Left colon (tissue), 2 donors: ENCODE data around the gene SLC27A2. TPM values are rescaled to one million over a fixed set of nuclear protein-coding genes. Genes with fewer than 3 reads are reported as not detected.
"Not testable (repeated sequence)": the region's sequence is repeated elsewhere in the genome, so short reads cannot be mapped to it uniquely, and the experiment has no call there.

Experiments
- ATAC-seq: fragments of 200-7000 bp; cut with Tn5 transposase; one replicate; pipeline ENCODE4 v1.9.1; 2020; ENCODE audit warnings: mild to moderate bottlenecking, moderate library complexity
- DNase-seq, 2 donors: peaks; one replicate each; pipeline ENCODE4 v3.0.0-alpha.2; 2020
- intact Hi-C, 2 donors: fragments of 100-400 bp; cut with DNase I in 1 of 2; cut with micrococcal nuclease in 1 of 2; formaldehyde crosslinking; loops; one replicate each; pipeline versions ENCODE4 v1.11.2 to v1.14.0; 2022; cut with DNase I, micrococcal nuclease
- total RNA-seq, 2 donors: library from RNA; stranded (reverse); fragmentation: NEBNext Ultra II Directional; extraction: Animal tissue kit (Norgen Biotek cat#: 25700); gene quantifications; one replicate each; pipeline ENCODE4 v1.2.1, GENCODE V29; 2021
- donor health status: DM: no; HTN: no; CAD: no.
- donor health status: DM: yes; HTN: yes; CAD: no.

The SLC27A2 gene
- total RNA-seq, 2 donors from 2014 or later: 37.2 to 43.1 TPM

DNA sequence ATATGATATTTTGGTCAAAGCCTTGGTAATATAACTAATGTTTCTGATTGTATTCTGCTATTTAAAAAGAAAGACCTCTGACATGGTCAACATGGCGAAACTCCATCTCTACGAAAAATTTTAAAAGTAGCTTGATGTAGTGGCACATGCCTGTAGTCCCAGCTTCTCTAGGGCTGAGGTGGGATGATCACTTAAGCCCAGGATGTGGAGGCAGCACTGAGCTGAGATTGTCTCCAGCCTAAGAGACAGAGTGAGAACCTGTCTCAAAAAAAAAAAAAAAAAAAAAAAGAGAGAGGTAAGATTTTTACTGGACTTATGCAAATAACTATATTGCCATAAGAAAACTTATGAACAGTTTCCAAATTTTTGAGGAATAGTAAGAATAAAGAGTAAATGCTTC lies 30.5 kb upstream of the SLC27A2 start:
- intact Hi-C loops: no loop called here
- no peak for ATAC-seq
- no peak for DNase-seq

- DNase-seq, intact Hi-C loops, ATAC-seq: not testable (repeated sequence)
These were observed 23.8 kb upstream of the SLC27A2 start for GRCh38 chr15:50158236-50158635.

DNA sequence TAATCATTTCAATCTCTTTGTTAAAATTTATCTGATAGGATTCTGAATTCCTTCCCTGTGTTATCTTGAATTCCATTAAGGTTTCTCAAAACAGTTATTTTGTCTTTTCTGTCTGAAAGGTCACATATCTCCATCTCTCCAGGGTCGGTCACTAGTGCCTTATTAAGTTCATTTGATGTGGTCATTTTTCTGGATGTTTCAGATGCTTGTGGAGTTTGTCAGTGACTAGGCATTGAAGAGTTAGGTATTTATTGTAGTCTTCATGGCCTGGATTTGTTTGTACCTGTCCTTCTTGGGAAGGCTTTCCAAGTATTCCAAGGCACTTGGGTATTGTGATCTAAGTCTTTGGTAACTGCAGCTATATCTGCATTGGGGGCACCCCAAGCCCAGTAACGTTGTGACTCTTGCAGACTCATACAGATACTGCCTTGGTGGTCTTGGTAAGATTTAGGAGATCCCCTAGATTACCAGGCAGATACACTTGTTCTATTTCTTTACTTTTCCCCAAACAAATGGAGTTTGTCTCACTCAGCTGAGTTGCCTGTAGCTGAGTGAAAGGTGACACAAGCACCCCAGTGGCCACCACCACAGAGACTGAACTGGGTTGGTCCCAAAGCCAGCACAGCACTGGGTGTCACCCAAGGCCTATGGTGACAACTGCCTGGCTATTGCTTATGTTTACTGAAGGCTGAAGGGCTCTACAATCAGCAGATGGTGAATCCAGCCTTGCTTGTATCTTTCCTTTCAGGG lies 18.9 kb upstream of the SLC27A2 start:
- no peak for DNase-seq
- ATAC-seq: peak; percentile 45
- intact Hi-C loops: no loop called here

- intact Hi-C loops: no loop called here
- DNase-seq: no peak
- ATAC-seq: no peak
These were observed 18.1 kb upstream of the SLC27A2 start for GRCh38 chr15:50163719-50164410.

DNA sequence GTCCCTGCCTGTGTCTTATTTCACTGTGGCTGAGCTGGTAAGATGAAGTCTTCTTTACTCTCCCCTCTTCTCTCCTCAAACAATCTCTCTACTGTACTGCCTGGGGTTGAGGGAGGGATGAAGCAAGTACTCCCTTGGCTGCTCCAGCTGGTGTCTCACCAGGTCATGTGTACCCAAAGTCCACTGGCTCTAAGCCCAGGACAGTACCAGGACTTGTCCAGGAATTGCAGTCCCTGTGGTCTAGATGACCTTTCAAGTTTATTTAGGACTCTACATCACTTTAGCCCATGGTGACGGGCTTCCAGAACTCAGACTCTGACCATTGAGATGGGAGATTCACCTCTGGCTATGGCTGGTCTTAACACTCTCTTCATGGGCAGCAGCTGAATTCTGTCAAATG lies 17.5 kb upstream of the SLC27A2 start:
- DNase-seq: no peak
- ATAC-seq: no peak
- intact Hi-C loops: no loop called here

DNA sequence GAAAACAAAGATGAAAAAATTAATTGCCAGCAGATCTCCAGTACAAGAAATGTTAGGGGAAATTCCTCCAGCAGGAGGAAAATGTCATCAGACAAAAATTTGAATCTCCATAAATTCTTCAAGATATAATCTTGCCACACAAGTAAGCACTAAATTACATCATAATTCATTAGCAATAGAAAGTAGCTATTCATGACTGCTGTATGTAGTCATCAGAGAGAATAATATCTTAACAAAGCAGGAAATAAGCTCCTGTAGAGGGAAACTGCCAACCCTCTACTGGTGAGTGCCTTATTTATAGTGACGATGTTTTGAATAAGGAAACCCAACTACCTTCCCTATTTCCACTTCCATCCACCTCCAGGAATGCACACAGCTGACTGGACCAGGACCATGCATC lies 15.8 kb upstream of the SLC27A2 start:
- ATAC-seq (peak; percentile 37), DNase-seq (no peak)
- intact Hi-C loops: no loop called here

- ATAC-seq (peak; percentile 90), DNase-seq (no peak)
- intact Hi-C loops: no loop called here
These were observed 14.9 kb upstream of the SLC27A2 start for GRCh38 chr15:50167110-50167509.

- no peak for DNase-seq
- ATAC-seq: peak; percentile 36
- intact Hi-C loops: no loop called here
These were observed 13.6 kb upstream of the SLC27A2 start for GRCh38 chr15:50168379-50168778.

DNA sequence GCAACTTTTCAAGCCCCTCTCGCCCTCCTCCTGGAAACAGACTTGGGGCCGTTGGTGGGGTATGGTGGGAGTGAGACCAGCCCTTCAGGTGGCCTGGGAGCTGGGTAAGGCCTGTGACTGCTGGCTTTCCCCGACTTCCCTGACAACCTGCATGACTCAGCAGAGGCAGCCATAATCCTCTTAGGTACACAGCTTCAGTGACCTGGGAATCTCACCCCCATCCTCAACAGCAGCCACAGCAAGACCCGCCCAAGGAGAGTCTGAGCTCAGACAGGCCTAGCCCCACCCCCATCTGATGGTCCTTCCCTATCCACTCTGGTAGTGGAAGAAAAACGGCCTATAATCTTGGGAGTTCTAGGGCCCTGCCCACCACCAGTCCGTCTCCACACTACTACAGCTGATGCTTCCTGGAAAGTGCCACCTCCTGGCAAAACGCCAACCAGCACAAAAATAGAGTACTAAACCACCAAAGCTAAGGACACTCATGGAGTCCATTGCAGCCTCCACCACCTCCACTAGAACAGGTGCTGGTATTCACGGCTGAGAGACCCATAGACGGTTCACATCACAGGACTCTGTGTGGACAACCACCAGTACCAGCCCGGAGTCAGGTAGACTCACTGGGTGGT lies 13.1 kb upstream of the SLC27A2 start:
- intact Hi-C loops: no loop called here
- DNase-seq (peak in 1 of 2 donors; percentile 25), ATAC-seq (peak; percentile 25)

DNA sequence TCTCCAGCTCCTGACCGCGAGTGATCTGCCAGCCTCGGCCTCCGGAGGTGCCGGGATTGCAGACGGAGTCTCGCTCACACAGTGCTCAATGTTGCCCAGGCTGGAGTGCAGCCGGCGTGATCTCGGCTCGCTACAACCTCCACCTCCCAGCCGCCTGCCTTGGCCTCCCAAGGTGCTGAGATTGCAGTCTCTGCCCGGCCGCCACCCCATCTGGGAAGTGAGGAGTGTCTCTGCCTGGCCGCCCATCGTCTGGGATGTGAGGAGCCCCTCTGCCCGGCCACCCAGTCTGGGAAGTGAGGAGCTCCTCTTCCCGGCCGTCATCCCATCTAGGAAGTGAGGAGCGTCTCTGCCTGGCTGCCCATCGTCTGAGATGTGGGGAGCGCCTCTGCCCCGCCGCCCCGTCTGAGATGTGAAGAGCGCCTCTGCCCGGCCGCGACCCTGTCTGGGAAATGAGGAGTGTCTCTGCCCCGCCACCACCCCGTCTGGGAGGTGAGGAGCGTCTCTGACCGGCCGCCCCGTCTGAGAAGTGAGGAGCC lies 9.6 kb upstream of the SLC27A2 start:
- intact Hi-C loops, DNase-seq, ATAC-seq: not testable (repeated sequence)

- intact Hi-C loops: no loop called here
- ATAC-seq (no peak), DNase-seq (no peak)
These were observed 5.1 kb upstream of the SLC27A2 start for GRCh38 chr15:50176869-50177268.

- ATAC-seq: no peak
- intact Hi-C loops: no loop called here
- no peak for DNase-seq
These were observed 1.9 kb upstream of the SLC27A2 start for GRCh38 chr15:50180091-50180490.

- intact Hi-C loops: no loop called here
- DNase-seq: no peak
- ATAC-seq: no peak
These were observed 1.4 kb upstream of the SLC27A2 start for GRCh38 chr15:50180582-50180981.

GRCh38 chr15:50181201-50181968 lies 611 bp upstream of the SLC27A2 start:
- no peak for DNase-seq
- no peak for ATAC-seq
- intact Hi-C loops: no loop called here

DNA sequence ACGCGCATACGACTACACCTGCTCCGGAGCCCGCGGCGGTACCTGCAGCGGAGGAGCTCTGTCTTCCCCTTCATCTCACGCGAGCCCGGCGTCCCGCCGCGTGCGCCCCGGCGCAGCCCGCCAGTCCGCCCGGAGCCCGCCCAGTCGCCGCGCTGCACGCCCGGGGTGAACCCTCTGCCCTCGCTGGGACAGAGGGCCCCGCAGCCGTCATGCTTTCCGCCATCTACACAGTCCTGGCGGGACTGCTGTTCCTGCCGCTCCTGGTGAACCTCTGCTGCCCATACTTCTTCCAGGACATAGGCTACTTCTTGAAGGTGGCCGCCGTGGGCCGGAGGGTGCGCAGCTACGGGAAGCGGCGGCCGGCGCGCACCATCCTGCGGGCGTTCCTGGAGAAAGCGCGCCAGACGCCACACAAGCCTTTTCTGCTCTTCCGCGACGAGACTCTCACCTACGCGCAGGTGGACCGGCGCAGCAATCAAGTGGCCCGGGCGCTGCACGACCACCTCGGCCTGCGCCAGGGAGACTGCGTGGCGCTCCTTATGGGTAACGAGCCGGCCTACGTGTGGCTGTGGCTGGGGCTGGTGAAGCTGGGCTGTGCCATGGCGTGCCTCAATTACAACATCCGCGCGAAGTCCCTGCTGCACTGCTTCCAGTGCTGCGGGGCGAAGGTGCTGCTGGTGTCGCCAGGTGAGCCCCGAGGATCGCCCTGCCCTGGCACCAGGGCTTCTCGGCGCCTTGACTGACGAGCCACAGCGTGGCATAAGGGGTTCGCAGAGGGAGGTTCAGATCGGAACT lies 420 bp downstream of the SLC27A2 start:
- intact Hi-C loops: no loop called here
- DNase-seq (peak in 1 of 2 donors; percentile 60), ATAC-seq (peak; percentile 63)

- ATAC-seq (peak; percentile 9), DNase-seq (no peak)
- intact Hi-C loops: no loop called here
These were observed 1.3 kb downstream of the SLC27A2 start for GRCh38 chr15:50183112-50183794.

DNA sequence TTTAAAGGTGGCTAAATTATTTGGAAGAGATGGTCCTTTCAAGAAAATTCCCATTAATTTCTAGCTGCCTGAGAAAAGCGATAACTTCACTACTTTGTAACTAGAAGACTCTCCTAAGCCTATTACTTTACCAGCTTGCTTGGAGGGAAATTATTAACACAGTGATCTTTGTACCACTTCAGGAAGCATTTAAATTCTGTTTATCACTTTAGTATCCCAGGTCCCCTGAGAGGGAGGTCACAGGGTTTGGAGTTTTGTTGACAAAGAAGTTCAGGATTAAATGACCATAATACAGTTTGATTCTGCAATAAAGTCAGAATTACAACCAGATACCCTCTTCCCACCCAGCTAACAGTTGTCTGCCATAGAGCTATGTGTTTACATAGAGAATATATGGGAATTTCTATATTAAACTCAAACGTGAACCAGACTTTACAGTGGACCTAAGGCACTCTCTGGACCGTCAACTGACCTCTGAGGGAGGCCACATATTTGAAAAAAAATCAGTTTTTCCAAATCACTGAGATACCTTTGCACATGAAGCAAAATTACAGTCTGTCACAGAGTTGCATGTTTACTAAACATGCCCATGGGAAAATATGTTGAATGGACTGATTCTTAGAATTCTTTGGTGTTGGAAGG lies 3.0 kb downstream of the SLC27A2 start:
- no peak for DNase-seq
- ATAC-seq: peak; percentile 59
- intact Hi-C loops: no loop called here
